GM13977 (cell line): ENCODE measurements around the gene LHFPL2.

Experiments used
- DNase-seq: peaks from one replicate; pipeline ENCODE4 v3.0.0; 2012; ENCODE audit warnings: low spot score
- in situ Hi-C: fragments of 300-500 bp; cut with MboI; formaldehyde crosslinking; loops from one replicate; pipeline ENCODE4 v1.12.0; 2022; ENCODE audit warnings: low sequenced_read_pairs, low pct_unique_long_range_greater_than_20kb, mixed read lengths, inconsistent platforms; ENCODE audit not compliant: unreplicated experiment
- TF ChIP-seq, protein P1 (sequence below): IDR thresholded peaks from 2 replicates; pipeline ENCODE4 v1.5.1; 2012; ENCODE audit warnings: mild to moderate bottlenecking, control low read depth; ENCODE audit not compliant: insufficient read depth; ENCODE audit errors: extremely low read depth, missing control alignments

LHFPL2 gene

DNA sequence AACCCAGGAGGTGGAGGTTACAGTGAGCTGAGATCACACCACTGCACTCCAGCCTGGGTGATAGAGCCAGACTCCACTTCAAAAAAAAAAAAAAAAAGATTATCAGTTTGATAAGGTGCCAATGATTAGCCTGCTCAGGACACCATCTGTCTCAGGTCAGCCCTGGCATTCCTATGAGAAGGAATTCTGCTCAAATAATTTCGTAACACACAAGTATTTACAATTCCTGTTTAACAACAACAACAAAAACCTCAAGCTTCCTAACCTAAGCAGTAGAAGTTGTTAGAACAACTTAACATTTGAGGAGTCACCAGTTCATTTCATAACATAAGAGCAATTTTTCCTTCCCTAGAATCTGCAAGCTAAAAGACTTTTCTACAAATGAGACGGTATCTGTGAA, 85.0 kb downstream of the LHFPL2 start:
- in situ Hi-C loops: no loop called here
- TF ChIP-seq, protein P1, sequence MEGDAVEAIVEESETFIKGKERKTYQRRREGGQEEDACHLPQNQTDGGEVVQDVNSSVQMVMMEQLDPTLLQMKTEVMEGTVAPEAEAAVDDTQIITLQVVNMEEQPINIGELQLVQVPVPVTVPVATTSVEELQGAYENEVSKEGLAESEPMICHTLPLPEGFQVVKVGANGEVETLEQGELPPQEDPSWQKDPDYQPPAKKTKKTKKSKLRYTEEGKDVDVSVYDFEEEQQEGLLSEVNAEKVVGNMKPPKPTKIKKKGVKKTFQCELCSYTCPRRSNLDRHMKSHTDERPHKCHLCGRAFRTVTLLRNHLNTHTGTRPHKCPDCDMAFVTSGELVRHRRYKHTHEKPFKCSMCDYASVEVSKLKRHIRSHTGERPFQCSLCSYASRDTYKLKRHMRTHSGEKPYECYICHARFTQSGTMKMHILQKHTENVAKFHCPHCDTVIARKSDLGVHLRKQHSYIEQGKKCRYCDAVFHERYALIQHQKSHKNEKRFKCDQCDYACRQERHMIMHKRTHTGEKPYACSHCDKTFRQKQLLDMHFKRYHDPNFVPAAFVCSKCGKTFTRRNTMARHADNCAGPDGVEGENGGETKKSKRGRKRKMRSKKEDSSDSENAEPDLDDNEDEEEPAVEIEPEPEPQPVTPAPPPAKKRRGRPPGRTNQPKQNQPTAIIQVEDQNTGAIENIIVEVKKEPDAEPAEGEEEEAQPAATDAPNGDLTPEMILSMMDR: no peak
- DNase-seq: no peak

DNA sequence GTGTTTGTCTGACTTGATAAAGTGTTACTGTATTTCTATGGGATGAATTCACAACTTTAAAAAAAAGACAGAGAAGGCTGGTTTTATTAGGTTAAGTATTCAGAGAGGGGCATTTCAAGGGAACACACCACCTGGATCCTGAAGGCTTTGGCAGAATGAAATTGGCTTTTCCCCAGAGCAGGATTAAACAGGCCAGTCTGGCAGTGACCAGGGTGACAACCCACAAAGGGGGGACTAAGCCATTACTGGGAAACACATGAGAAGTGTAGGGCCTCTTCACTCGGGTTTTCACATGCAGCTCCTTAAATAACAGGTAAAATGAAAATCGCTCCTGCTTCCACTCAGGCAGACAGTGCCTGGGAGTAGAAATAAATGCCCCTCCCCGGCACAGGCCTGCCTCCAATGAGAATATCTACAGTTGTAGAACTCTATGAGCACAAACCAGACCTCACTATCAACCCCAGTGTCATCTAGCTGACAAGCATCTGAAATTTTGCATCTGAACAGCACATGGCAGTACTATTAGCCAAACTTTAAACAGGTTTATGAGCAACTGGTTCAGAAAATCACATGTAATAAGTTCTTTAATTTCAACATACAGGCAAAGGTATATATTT, 85.8 kb downstream of the LHFPL2 start:
- in situ Hi-C loops: no loop called here
- TF ChIP-seq, protein P1: no peak
- DNase-seq: no peak

DNA sequence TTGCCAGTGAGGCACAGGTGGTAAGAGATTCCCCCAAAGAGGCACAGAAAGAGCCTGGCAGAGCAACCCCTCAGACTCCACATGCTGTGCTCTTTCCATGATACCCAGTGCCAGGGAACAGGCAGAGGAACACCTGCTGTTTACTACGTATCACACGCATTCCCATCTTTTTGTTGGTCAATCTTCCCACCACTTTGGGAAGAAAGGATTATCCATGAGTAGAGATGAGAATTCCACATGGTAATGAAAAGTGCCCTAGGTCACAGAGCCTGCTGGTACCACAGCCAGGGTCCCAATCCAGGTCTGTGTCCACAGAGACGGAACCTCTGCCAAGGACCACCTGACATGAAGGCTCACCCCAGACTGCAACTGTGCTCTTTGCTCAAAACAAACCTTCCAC, 86.6 kb downstream of the LHFPL2 start:
- TF ChIP-seq, protein P1: no peak
- in situ Hi-C loops: no loop called here

DNA sequence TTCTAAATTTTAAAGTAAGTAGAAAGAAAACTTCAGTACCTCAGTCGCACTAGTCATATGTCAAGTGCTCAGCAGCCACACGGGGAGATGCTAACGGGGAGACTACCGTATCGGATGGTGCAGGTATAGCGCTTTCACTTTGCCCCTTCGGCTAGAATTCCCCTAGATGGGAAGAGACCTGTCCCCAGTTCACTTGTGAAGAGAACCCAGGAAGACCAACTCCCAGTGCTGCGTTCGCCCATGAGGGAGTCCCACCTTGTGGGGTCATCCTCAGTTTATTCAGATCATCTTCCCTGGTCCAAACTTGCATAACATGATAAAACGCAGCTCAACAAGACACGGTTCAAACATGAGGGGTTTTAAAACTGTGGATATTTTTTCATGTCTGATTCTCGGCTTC, 87.3 kb downstream of the LHFPL2 start:
- no peak for DNase-seq
- in situ Hi-C loops: no loop called here
- TF ChIP-seq, protein P1: no peak

More for the DNA sequence above, 86.6 kb downstream of the LHFPL2 start:
- DNase-seq: no peak

DNA sequence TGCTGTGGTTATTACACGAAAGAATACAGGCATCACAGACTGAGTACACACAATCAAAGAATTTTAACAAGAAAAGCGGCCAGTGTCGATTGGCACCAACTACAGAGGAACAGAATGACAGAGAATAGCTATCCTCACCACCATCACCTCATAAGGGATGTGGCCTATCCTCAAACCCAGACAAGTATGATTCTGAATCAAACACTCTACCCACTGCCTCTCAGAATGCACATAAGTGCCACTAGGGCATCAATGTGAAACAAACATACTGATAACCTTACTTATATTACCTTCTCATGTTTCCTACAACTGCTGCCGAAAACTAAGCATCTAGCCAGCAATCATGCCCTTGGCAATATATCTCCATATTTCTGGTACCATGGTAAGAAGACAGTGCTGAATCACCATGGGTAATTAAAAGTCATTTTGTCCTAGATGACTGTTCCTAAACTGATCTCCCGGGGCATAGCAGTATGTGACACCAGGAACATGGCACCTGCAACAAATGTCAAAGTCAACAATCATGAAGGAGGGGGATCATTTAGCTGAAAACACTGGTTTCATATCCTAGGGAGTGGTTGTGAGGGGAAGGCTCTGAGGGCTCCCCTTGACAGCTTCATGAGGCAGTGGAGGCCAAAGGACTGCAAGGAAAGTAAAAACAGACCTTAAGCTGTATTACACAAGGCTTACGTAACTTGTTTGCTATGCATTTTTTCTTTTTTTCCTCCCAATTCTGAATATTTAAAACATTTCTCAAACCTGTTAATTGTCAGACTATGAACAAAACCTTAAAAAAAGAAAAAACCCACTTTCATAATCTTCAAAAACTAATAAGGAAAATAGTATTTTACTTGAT, 88.3 kb downstream of the LHFPL2 start:
- in situ Hi-C loops: no loop called here
- DNase-seq: no peak
- TF ChIP-seq, protein P1: no peak

DNA sequence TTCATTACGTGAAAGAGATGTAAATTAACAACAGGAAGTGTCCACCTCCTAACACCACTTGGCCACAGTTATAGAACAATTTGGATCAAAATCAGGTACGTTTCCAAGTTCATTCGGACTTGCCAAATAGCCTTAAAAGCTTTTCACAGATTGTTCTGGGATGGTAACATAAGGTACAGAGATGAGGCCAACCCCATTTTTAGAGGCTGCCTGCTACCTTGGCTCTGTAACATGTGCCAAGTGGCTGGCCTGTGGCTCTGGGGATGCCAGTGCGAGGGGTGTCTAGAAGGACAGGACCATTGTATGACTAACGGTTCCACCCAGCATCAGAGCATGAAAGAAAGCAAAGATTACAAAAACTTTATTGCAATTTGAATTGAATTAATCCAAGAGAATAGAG, 91.0 kb downstream of the LHFPL2 start:
- TF ChIP-seq, protein P1: no peak
- in situ Hi-C loops: no loop called here
- no peak for DNase-seq
